ENCODE results near the gene ULBP3. TPM values are rescaled to one million over a fixed set of nuclear protein-coding genes. Genes with fewer than 3 reads are reported as not detected.

ULBP3 gene
- total and polyA plus RNA-seq, 2 of the 4 experiments (the other 2 are of a cell fraction): 11.1 to 35.1 TPM

DNA sequence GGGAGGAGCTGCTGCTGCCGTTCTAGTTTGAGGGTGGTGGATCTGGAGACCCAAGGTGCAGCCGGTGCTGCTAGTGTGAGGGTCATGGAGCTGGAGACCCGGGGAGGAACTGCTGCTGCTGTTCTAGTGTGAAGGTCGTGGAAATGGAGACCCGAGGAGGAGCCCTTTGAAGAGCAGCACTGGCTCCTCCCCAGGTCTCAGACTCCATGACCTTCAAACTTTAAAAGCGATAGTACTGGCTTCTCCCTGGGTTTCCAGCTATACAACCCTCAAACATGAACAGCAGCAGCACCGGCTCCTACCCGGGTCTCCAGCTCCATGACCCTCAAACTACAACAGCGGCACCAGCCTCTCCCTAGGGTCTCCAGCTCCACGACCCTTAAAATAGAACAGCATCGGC lies 15.5 kb downstream of the ULBP3 start:
- Histone ChIP-seq H3K4ac (ENCODE audit: low read depth, low read length) (no peak overlapping the region), H3K9me1 (ENCODE audit: insufficient read depth, low read length) (no peaks in the 10 kb centered on the region), H4K5ac (ENCODE audit: low read depth, low read length) (no peak overlapping the region), H3K36me3 (ENCODE audit: control insufficient read depth, insufficient read depth, low read length) (no peaks in the 10 kb centered on the region), H3K27ac (ENCODE audit: insufficient read depth, low read length) (no peak overlapping the region), H4K91ac (ENCODE audit: insufficient read depth, low read depth, low read length) (no peak overlapping the region), H4K20me1 (ENCODE audit: insufficient read depth, low read length) (no peaks in the 10 kb centered on the region), H2BK20ac (ENCODE audit: low read depth, low read length) (no peak overlapping the region), H3K4me2 (ENCODE audit: low read depth, low read length) (no peak overlapping the region), H3K27me3 (ENCODE audit: control insufficient read depth, insufficient read depth, low read length) (peaks cover 47% of the 10 kb centered on the region), H3K79me1 (ENCODE audit: low read depth in 1 of 2, low read length in 2 of 2) (no peaks in the 10 kb centered on the region), H2BK5ac (ENCODE audit: low read depth, low read length, poor library complexity, severe bottlenecking) (no peak overlapping the region), H2AFZ (replicated peaks; ENCODE audit: low read length, poor library complexity) (no peak overlapping the region), H3K14ac (replicated peaks; ENCODE audit: low read depth, low read length) (no peak overlapping the region), H3K4me1 (ENCODE audit: control insufficient read depth, insufficient read depth, low read length) (no peaks in the 10 kb centered on the region), H2BK15ac (ENCODE audit: low read depth, low read length) (no peak overlapping the region), H3K23ac (ENCODE audit: low read depth, low read length) (no peak overlapping the region), H3K56ac (ENCODE audit: extremely low read depth, insufficient read depth, low read length) (no peak overlapping the region), H4K8ac (ENCODE audit: low read depth in 2 of 2, low read length in 2 of 2) (no peak overlapping the region), H3K4me3 (ENCODE audit: insufficient read depth, low read depth, low read length) (no peak overlapping the region), H3K9ac (ENCODE audit: low read depth, low read length) (no peak overlapping the region), H2BK120ac (ENCODE audit: low read depth, low read length) (no peak overlapping the region), H2AK5ac (ENCODE audit: low read depth, low read length) (no peak overlapping the region), H3K9me3 (ENCODE audit: control insufficient read depth, insufficient read depth, low read length) (no peaks in the 10 kb centered on the region), H2AK9ac (replicated peaks; ENCODE audit: low read depth, low read length, poor library complexity) (no peak overlapping the region), H3K18ac (ENCODE audit: low read depth, low read length) (no peak overlapping the region)
- ATAC-seq (ENCODE audit: low read depth) (no peak), DNase-seq (no peak)
- POLR2A ChIA-PET (ENCODE audit: unreplicated experiment): no interaction called here
- in situ Hi-C loops (cut with MboI; ENCODE audit: low sequenced_read_pairs) (no loop called here), dilution Hi-C loops (cut with HindIII; ENCODE audit: low sequenced_read_pairs, unreplicated experiment) (no loop called here), intact Hi-C loops (cut with micrococcal nuclease) (no loop called here)
- TF ChIP-seq MAZ (IDR thresholded peaks at IDR 0.05; ENCODE audit: borderline replicate concordance, low read depth, low read length) (no peak), RAD21 (IDR thresholded peaks at IDR 0.05; ENCODE audit: low read length) (no peak), MAFK (IDR thresholded peaks at IDR 0.05; ENCODE audit: low read depth, low read length) (no peak), CEBPB (IDR thresholded peaks at IDR 0.05; ENCODE audit: low read depth, low read length) (no peak), SMC3 (IDR thresholded peaks at IDR 0.05; ENCODE audit: low read depth, low read length) (no peak), FOS (IDR thresholded peaks at IDR 0.05; ENCODE audit: low read depth, low read length) (no peak), NFE2L2 (IDR thresholded peaks at IDR 0.05; ENCODE audit: low read depth, low read length) (no peak), RCOR1 (IDR thresholded peaks at IDR 0.05; ENCODE audit: insufficient replicate concordance, low read length) (no peak), CHD1 (IDR thresholded peaks at IDR 0.05; ENCODE audit: low read depth, low read length) (no peak), POLR2A (IDR thresholded peaks at IDR 0.05; ENCODE audit: low read depth, low read length) (no peak), MXI1 (IDR thresholded peaks at IDR 0.05; ENCODE audit: borderline replicate concordance, low read depth, low read length) (no peak), BHLHE40 (IDR thresholded peaks at IDR 0.05; ENCODE audit: low read depth, low read length) (no peak), RFX5 (IDR thresholded peaks at IDR 0.05; ENCODE audit: low read depth, low read length) (no peak)
- TF ChIP-seq, protein P1, sequence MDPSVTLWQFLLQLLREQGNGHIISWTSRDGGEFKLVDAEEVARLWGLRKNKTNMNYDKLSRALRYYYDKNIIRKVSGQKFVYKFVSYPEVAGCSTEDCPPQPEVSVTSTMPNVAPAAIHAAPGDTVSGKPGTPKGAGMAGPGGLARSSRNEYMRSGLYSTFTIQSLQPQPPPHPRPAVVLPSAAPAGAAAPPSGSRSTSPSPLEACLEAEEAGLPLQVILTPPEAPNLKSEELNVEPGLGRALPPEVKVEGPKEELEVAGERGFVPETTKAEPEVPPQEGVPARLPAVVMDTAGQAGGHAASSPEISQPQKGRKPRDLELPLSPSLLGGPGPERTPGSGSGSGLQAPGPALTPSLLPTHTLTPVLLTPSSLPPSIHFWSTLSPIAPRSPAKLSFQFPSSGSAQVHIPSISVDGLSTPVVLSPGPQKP (IDR thresholded peaks at IDR 0.05; ENCODE audit: borderline replicate concordance, low read depth, low read length): no peak
- TF ChIP-seq, protein P2, sequence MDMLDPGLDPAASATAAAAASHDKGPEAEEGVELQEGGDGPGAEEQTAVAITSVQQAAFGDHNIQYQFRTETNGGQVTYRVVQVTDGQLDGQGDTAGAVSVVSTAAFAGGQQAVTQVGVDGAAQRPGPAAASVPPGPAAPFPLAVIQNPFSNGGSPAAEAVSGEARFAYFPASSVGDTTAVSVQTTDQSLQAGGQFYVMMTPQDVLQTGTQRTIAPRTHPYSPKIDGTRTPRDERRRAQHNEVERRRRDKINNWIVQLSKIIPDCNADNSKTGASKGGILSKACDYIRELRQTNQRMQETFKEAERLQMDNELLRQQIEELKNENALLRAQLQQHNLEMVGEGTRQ (IDR thresholded peaks at IDR 0.05; ENCODE audit: low read depth, low read length): no peak
- TF ChIP-seq, protein P3, sequence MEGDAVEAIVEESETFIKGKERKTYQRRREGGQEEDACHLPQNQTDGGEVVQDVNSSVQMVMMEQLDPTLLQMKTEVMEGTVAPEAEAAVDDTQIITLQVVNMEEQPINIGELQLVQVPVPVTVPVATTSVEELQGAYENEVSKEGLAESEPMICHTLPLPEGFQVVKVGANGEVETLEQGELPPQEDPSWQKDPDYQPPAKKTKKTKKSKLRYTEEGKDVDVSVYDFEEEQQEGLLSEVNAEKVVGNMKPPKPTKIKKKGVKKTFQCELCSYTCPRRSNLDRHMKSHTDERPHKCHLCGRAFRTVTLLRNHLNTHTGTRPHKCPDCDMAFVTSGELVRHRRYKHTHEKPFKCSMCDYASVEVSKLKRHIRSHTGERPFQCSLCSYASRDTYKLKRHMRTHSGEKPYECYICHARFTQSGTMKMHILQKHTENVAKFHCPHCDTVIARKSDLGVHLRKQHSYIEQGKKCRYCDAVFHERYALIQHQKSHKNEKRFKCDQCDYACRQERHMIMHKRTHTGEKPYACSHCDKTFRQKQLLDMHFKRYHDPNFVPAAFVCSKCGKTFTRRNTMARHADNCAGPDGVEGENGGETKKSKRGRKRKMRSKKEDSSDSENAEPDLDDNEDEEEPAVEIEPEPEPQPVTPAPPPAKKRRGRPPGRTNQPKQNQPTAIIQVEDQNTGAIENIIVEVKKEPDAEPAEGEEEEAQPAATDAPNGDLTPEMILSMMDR (conservative IDR thresholded peaks at IDR 0.05; ENCODE audit: low read depth, low read length): no peak
- CTCF ChIA-PET: interaction anchor here (1.5 kb wide), 1 partner anchor 17 kb away, joined by 3 read pairs; no protein-coding TSS in a partner anchor
- WGBS, 2 experiments (ENCODE audit: extremely low coverage in 2 of 2, insufficient read length in 1 of 2): 75% methylated on average over 5 of the region's 11 CpGs; no CpG with 5 or more reads in 1 of the 2 experiments
- no TSS peak for BruUV-seq (replicated peaks)
